Astrocyte (in vitro differentiated cells and primary cell): ENCODE measurements around the gene HOXA4.

Experiments
- CTCF ChIP-seq: IDR thresholded peaks from 2 replicates; pipeline ENCODE4 v1.5.1; 2011; ENCODE audit warnings: low read depth, mild to moderate bottlenecking, inconsistent platforms, low read length, moderate library complexity; ENCODE audit not compliant: insufficient read depth
- EZH2 ChIP-seq: IDR thresholded peaks from 2 replicates; pipeline ENCODE4 v1.6.1; 2012; ENCODE audit warnings: mild to moderate bottlenecking, low read length, inconsistent platforms; ENCODE audit not compliant: insufficient read depth

- TF ChIP-seq EZH2 (no peak), CTCF (no peak)
These were observed 45.9 kb upstream of the HOXA4 start for GRCh38 chr7:27176524-27176845.
